Keratinocyte (primary cell): ENCODE results near the gene GNAL.

Experiments
- CTCF ChIP-seq, 3 experiments: IDR thresholded peaks in 1 of 3; conservative IDR thresholded peaks in 1 of 3; optimal IDR thresholded peaks in 1 of 3; 2 replicates in 2 of 3; 3 replicates in 1 of 3; pipeline versions ENCODE3 to v1.5.1; 2011; ENCODE audit warnings: low read length in 3 of 3, mild to moderate bottlenecking in 3 of 3, moderate library complexity in 2 of 3, control low read depth in 1 of 3, inconsistent platforms in 1 of 3; ENCODE audit not compliant: insufficient read depth in 2 of 3; ENCODE audit errors: extremely low read depth in 1 of 3
- EZH2 ChIP-seq: IDR thresholded peaks from one replicate; pipeline ENCODE4 v1.6.1; 2012; ENCODE audit warnings: inconsistent platforms, mild to moderate bottlenecking, low read length, moderate library complexity

GRCh38 chr18:11784674-11785304, 95.7 kb downstream of the GNAL start:
- TF ChIP-seq CTCF (optimal IDR thresholded peaks at IDR 0.05 in 1 of 3, IDR thresholded peaks at IDR 0.05 in 1 of 3, conservative IDR thresholded peaks at IDR 0.05 in 1 of 3; ENCODE audit: extremely low read depth in 1 of 3, insufficient read depth in 2 of 3, low read length in 3 of 3) (no peak), EZH2 (no peak)
